Osteocyte (in vitro differentiated cells): ENCODE measurements around the gene RSBN1. TPM values are rescaled to one million over a fixed set of nuclear protein-coding genes. Genes with fewer than 3 reads are reported as not detected.

Experiments used
- DNase-seq: peaks from one replicate; pipeline ENCODE4 v3.0.0; 2021; ENCODE audit warnings: mixed read lengths; ENCODE audit not compliant: unreplicated experiment; ENCODE audit errors: extremely low spot score
- H3K27ac Mint-ChIP-seq: one replicate; pipeline ENCODE4 v1.8.0; 2021; ENCODE audit warnings: mild to moderate bottlenecking, mixed read lengths; ENCODE audit not compliant: unreplicated experiment
- H3K27me3 Mint-ChIP-seq: one replicate; pipeline ENCODE4 v1.8.0; 2021; ENCODE audit warnings: mixed read lengths; ENCODE audit not compliant: unreplicated experiment
- H3K36me3 Mint-ChIP-seq: one replicate; pipeline ENCODE4 v1.8.0; 2021; ENCODE audit warnings: mixed read lengths; ENCODE audit not compliant: unreplicated experiment
- H3K4me1 Mint-ChIP-seq: one replicate; pipeline ENCODE4 v1.8.0; 2021; ENCODE audit warnings: mixed read lengths; ENCODE audit not compliant: unreplicated experiment
- H3K4me3 Mint-ChIP-seq: one replicate; pipeline ENCODE4 v1.8.0; 2021; ENCODE audit warnings: mild to moderate bottlenecking, moderate library complexity, mixed read lengths; ENCODE audit not compliant: unreplicated experiment
- H3K9me3 Mint-ChIP-seq: one replicate; pipeline ENCODE4 v1.8.0; 2021; ENCODE audit warnings: mixed read lengths; ENCODE audit not compliant: unreplicated experiment
- CTCF ChIP-seq: fragments of 200-600 bp; sonication (generic); IDR thresholded peaks from 2 replicates; pipeline ENCODE4 v1.5.0; 2021; ENCODE audit warnings: antibody characterized with exemption, mild to moderate bottlenecking, moderate library complexity
- total RNA-seq: library from RNA; stranded (reverse); gene quantifications from 2 replicates; pipeline ENCODE4 v1.2.1, GENCODE V29; 2021

The RSBN1 gene
- total RNA-seq, 1 donor from 2014 or later: 17.0 TPM

GRCh38 chr1:113834716-113835115 is 22.4 kb upstream of the RSBN1 start:
- H3K4me1 Mint-ChIP-seq: peaks cover 9% of the 10 kb centered on the region
- no peak for DNase-seq
- H3K4me3 Mint-ChIP-seq: no peak overlapping the region
- no peak overlapping the region for H3K27ac Mint-ChIP-seq
- no peaks in the 10 kb centered on the region for H3K36me3 Mint-ChIP-seq
- H3K27me3 Mint-ChIP-seq: peaks cover 7% of the 10 kb centered on the region
- H3K9me3 Mint-ChIP-seq: no peaks in the 10 kb centered on the region
- no peak for TF ChIP-seq CTCF

- H3K27me3 Mint-ChIP-seq: peaks cover 7% of the 10 kb centered on the region
- peaks cover 9% of the 10 kb centered on the region for H3K4me1 Mint-ChIP-seq
- no peak for TF ChIP-seq CTCF
- no peaks in the 10 kb centered on the region for H3K36me3 Mint-ChIP-seq
- H3K27ac Mint-ChIP-seq: no peak overlapping the region
- no peak for DNase-seq
- no peaks in the 10 kb centered on the region for H3K9me3 Mint-ChIP-seq
- no peak overlapping the region for H3K4me3 Mint-ChIP-seq
Measured at GRCh38 chr1:113830039-113830438, 17.8 kb upstream of the RSBN1 start.

- no peak for DNase-seq
- Mint-ChIP-seq H3K27ac (no peak overlapping the region), H3K27me3 (no peaks in the 10 kb centered on the region), H3K4me1 (no peaks in the 10 kb centered on the region), H3K9me3 (no peaks in the 10 kb centered on the region), H3K4me3 (no peak overlapping the region), H3K36me3 (no peaks in the 10 kb centered on the region)
- TF ChIP-seq CTCF: no peak
Measured at GRCh38 chr1:113821916-113822315, 9.6 kb upstream of the RSBN1 start.

GRCh38 chr1:113818578-113818977 is 6.3 kb upstream of the RSBN1 start:
- H3K27me3 Mint-ChIP-seq: no peaks in the 10 kb centered on the region
- H3K4me1 Mint-ChIP-seq: no peaks in the 10 kb centered on the region
- DNase-seq: no peak
- no peaks in the 10 kb centered on the region for H3K36me3 Mint-ChIP-seq
- no peak overlapping the region for H3K27ac Mint-ChIP-seq
- H3K9me3 Mint-ChIP-seq: no peaks in the 10 kb centered on the region
- TF ChIP-seq CTCF: no peak
- H3K4me3 Mint-ChIP-seq: no peak overlapping the region

GRCh38 chr1:113813218-113813617 is 942 bp upstream of the RSBN1 start:
- DNase-seq: no peak
- no peak for TF ChIP-seq CTCF
- Mint-ChIP-seq H3K4me3 (peak overlapping the region; percentile 93), H3K27ac (peak overlapping the region; percentile 93), H3K36me3 (no peaks in the 10 kb centered on the region), H3K9me3 (peaks cover 2% of the 10 kb centered on the region), H3K4me1 (peaks cover 31% of the 10 kb centered on the region), H3K27me3 (no peaks in the 10 kb centered on the region)
